Measurements from ENCODE around the gene PTPRG. TPM values are rescaled to one million over a fixed set of nuclear protein-coding genes. Genes with fewer than 3 reads are reported as not detected.

The PTPRG gene
- total RNA-seq, 2 experiments from 2014 or later, result 0.13 to 0.70 TPM

DNA sequence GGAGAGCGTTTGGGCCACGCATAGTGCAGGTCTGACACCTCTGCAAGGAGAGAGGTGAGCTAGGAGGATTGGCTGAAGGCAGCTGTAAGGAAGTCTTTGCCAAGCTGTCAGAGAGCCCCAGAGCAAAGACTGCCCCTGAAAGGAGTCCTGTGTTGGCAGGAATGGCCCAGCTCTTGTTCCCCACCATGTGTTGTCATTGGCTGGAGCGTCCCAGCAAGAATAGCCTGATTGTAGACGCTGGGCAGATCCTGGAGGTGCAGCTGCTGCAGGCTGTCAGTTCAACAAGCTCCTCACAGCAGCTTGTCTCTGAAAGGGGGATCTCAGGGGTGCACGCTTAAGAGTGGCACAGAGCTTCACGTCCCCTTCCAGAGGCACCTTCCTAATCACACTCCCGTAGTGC, 574.4 kb downstream of the PTPRG start:
- Histone ChIP-seq H4K20me1 (ENCODE audit: insufficient read depth, low read length) (no peaks in the 10 kb centered on the region), H3K4me1 (ENCODE audit: insufficient read depth, low read length, poor library complexity, severe bottlenecking) (no peaks in the 10 kb centered on the region), H3K36me3 (ENCODE audit: insufficient read depth, low read length) (no peaks in the 10 kb centered on the region), H3K9me3 (ENCODE audit: low read length) (no peaks in the 10 kb centered on the region), H3K4me2 (ENCODE audit: low read length) (no peak overlapping the region), H3K79me2 (ENCODE audit: insufficient read depth, low read depth, low read length) (no peaks in the 10 kb centered on the region), H3K27ac (ENCODE audit: low read depth, low read length, poor library complexity, severe bottlenecking) (no peak overlapping the region), H2AFZ (ENCODE audit: low read length) (no peak overlapping the region), H3K9me2 (ENCODE audit: insufficient read depth, low read length) (no peaks in the 10 kb centered on the region), H3K4me3 (ENCODE audit: low read depth, low read length, poor library complexity, severe bottlenecking) (no peak overlapping the region)
- BruUV-seq (replicated peaks), result no TSS peak
- TF ChIP-seq EZH2phosphoT487 (IDR thresholded peaks at IDR 0.05; ENCODE audit: borderline replicate concordance, low read depth, low read length), result no peak
- TF ChIP-seq, protein P1, sequence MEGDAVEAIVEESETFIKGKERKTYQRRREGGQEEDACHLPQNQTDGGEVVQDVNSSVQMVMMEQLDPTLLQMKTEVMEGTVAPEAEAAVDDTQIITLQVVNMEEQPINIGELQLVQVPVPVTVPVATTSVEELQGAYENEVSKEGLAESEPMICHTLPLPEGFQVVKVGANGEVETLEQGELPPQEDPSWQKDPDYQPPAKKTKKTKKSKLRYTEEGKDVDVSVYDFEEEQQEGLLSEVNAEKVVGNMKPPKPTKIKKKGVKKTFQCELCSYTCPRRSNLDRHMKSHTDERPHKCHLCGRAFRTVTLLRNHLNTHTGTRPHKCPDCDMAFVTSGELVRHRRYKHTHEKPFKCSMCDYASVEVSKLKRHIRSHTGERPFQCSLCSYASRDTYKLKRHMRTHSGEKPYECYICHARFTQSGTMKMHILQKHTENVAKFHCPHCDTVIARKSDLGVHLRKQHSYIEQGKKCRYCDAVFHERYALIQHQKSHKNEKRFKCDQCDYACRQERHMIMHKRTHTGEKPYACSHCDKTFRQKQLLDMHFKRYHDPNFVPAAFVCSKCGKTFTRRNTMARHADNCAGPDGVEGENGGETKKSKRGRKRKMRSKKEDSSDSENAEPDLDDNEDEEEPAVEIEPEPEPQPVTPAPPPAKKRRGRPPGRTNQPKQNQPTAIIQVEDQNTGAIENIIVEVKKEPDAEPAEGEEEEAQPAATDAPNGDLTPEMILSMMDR (conservative IDR thresholded peaks at IDR 0.05; ENCODE audit: low read length), result no peak
- intact Hi-C loops (cut with micrococcal nuclease; ENCODE audit: unreplicated experiment), result no loop called here
- no peak for DNase-seq (ENCODE audit: low spot score)
- ChIA-PET POLR2A (interaction anchor here (0.8 to 1.0 kb wide), 2 partner anchors 10 to 13 kb away, joined by 3 to 6 read pairs; no protein-coding TSS in a partner anchor), CTCF (ENCODE audit: unreplicated experiment) (interaction anchor here (0.6 kb wide), 1 partner anchor 1109 kb away, joined by 3 read pairs; no protein-coding TSS in a partner anchor)

DNA sequence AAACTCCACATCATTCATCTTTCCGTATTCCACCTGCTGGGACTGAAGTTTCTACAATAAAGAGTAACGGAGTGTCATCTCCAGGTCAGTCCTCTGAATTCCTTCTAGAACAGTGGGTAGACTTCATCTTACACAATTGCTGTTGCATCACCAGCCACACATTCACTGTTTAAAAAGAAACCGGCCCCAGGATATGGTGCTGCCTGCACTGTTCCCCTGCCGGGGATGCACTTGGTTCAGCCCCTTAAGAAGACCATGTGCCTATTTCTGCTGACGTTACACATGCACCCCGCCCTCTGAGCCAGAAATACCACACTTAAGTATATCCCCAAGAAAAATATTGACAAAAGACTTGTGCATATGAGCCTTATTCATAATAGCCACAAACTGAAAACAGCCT, 578.6 kb downstream of the PTPRG start:
- no peaks in the 10 kb centered on the region for H3K36me3 ChIP-seq (ENCODE audit: insufficient read depth, low read length)
- H3K4me1 ChIP-seq (ENCODE audit: insufficient read depth, low read length, poor library complexity, severe bottlenecking), result no peaks in the 10 kb centered on the region
- no TSS peak for BruUV-seq (replicated peaks)
- no peak for DNase-seq (ENCODE audit: low spot score)
- CTCF ChIA-PET (ENCODE audit: unreplicated experiment), result no interaction called here
- TF ChIP-seq, protein P1 (conservative IDR thresholded peaks at IDR 0.05; ENCODE audit: low read length), result no peak
- TF ChIP-seq EZH2phosphoT487 (IDR thresholded peaks at IDR 0.05; ENCODE audit: borderline replicate concordance, low read depth, low read length), result no peak
- no peaks in the 10 kb centered on the region for H4K20me1 ChIP-seq (ENCODE audit: insufficient read depth, low read length)
- POLR2A ChIA-PET, result no interaction called here
- H3K4me2 ChIP-seq (ENCODE audit: low read length), result no peak overlapping the region
- no peaks in the 10 kb centered on the region for H3K9me3 ChIP-seq (ENCODE audit: low read length)
- no peaks in the 10 kb centered on the region for H3K79me2 ChIP-seq (ENCODE audit: insufficient read depth, low read depth, low read length)
- no peaks in the 10 kb centered on the region for H3K9me2 ChIP-seq (ENCODE audit: insufficient read depth, low read length)
- no peak overlapping the region for H2AFZ ChIP-seq (ENCODE audit: low read length)
- intact Hi-C loops (cut with micrococcal nuclease; ENCODE audit: unreplicated experiment), result no loop called here
- H3K4me3 ChIP-seq (ENCODE audit: low read depth, low read length, poor library complexity, severe bottlenecking), result no peak overlapping the region
- no peak overlapping the region for H3K27ac ChIP-seq (ENCODE audit: low read depth, low read length, poor library complexity, severe bottlenecking)

DNA sequence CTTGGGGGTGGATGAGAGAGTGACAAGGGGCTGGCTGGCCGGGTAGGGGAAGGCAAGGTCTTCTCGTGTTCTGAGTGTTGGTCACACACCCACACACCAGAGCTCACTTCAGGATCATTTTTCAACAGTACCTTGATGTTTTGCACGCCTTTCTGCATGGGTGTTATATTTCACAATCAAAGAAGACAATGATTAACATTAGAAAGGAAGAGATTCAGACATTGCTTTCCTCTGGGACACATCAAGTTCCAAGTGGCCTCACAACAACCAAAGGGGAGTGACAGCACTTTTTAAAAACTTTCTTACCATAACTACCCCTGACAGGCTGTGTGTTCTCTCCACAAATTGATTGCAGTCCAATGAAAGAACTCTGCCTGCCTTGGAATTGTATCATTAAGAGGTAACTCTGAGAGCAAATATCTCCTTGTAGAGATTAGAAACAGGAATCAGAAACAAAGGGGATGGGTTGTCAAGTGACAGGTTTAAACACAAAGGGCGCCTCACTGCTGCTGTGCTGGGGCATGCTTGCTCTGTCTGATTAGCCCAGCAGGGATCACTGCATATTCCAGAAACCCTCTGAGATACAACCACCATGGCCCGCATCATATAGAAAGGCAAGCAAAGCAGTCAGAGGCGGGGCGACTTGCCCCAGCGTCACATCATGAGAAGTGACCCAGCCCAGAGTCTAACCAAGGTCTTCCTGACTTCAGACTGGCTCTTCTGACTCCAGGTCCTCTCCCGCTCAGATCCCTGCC, 581.1 kb downstream of the PTPRG start:
- Histone ChIP-seq H3K36me3 (ENCODE audit: insufficient read depth, low read length) (no peaks in the 10 kb centered on the region), H3K4me2 (ENCODE audit: low read length) (no peak overlapping the region), H2AFZ (ENCODE audit: low read length) (no peak overlapping the region), H4K20me1 (ENCODE audit: insufficient read depth, low read length) (no peaks in the 10 kb centered on the region), H3K79me2 (ENCODE audit: insufficient read depth, low read depth, low read length) (no peaks in the 10 kb centered on the region), H3K4me1 (ENCODE audit: insufficient read depth, low read length, poor library complexity, severe bottlenecking) (no peaks in the 10 kb centered on the region), H3K27ac (ENCODE audit: low read depth, low read length, poor library complexity, severe bottlenecking) (no peak overlapping the region), H3K9me3 (ENCODE audit: low read length) (no peaks in the 10 kb centered on the region), H3K4me3 (ENCODE audit: low read depth, low read length, poor library complexity, severe bottlenecking) (no peak overlapping the region), H3K9me2 (ENCODE audit: insufficient read depth, low read length) (no peaks in the 10 kb centered on the region)
- TF ChIP-seq, protein P1 (conservative IDR thresholded peaks at IDR 0.05; ENCODE audit: low read length), result no peak
- TF ChIP-seq EZH2phosphoT487 (IDR thresholded peaks at IDR 0.05; ENCODE audit: borderline replicate concordance, low read depth, low read length), result no peak
- CTCF ChIA-PET (ENCODE audit: unreplicated experiment), result no interaction called here
- BruUV-seq (replicated peaks), result no TSS peak
- POLR2A ChIA-PET, result no interaction called here
- intact Hi-C loops (cut with micrococcal nuclease; ENCODE audit: unreplicated experiment), result no loop called here
- no peak for DNase-seq (ENCODE audit: low spot score)
